GM12873 (cell line): Measurements from ENCODE around the gene CEMIP.

Experiments
- CTCF ChIP-seq: IDR thresholded peaks from 2 replicates; pipeline ENCODE4 v1.5.1; 2012; ENCODE audit warnings: low read depth, mild to moderate bottlenecking, moderate library complexity, low read length, control low read depth; ENCODE audit not compliant: insufficient read depth; ENCODE audit errors: missing control alignments

The CEMIP gene

GRCh38 chr15:80913541-80913940 is 134.4 kb downstream of the CEMIP start:
- TF ChIP-seq CTCF: no peak

GRCh38 chr15:80915472-80915871 is 136.3 kb downstream of the CEMIP start:
- TF ChIP-seq CTCF: no peak

GRCh38 chr15:80916056-80916455 is 136.9 kb downstream of the CEMIP start:
- no peak for TF ChIP-seq CTCF

- TF ChIP-seq CTCF: no peak
Measured at GRCh38 chr15:80918196-80918783, 139.1 kb downstream of the CEMIP start.

- TF ChIP-seq CTCF: no peak
Measured at GRCh38 chr15:80920271-80920699, 141.1 kb downstream of the CEMIP start.

- no peak for TF ChIP-seq CTCF
Measured at GRCh38 chr15:80921736-80922410, 142.7 kb downstream of the CEMIP start.

GRCh38 chr15:80923668-80924067 is 144.5 kb downstream of the CEMIP start:
- no peak for TF ChIP-seq CTCF
